ENCODE results near the gene RAB6B. TPM values are rescaled to one million over a fixed set of nuclear protein-coding genes. Genes with fewer than 3 reads are reported as not detected.

RAB6B gene
- total RNA-seq, 4 donors from 2014 or later, result 1.7 to 16.4 (median 3.4) TPM

GRCh38 chr3:133863911-133864310 is 31.8 kb downstream of the RAB6B start:
- no peak for ATAC-seq (ENCODE audit: low FRiP score)
- TF ChIP-seq, protein P1, sequence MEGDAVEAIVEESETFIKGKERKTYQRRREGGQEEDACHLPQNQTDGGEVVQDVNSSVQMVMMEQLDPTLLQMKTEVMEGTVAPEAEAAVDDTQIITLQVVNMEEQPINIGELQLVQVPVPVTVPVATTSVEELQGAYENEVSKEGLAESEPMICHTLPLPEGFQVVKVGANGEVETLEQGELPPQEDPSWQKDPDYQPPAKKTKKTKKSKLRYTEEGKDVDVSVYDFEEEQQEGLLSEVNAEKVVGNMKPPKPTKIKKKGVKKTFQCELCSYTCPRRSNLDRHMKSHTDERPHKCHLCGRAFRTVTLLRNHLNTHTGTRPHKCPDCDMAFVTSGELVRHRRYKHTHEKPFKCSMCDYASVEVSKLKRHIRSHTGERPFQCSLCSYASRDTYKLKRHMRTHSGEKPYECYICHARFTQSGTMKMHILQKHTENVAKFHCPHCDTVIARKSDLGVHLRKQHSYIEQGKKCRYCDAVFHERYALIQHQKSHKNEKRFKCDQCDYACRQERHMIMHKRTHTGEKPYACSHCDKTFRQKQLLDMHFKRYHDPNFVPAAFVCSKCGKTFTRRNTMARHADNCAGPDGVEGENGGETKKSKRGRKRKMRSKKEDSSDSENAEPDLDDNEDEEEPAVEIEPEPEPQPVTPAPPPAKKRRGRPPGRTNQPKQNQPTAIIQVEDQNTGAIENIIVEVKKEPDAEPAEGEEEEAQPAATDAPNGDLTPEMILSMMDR (IDR thresholded peaks at IDR 0.05), result no peak
- no peak for DNase-seq (ENCODE audit: low spot score)

DNA sequence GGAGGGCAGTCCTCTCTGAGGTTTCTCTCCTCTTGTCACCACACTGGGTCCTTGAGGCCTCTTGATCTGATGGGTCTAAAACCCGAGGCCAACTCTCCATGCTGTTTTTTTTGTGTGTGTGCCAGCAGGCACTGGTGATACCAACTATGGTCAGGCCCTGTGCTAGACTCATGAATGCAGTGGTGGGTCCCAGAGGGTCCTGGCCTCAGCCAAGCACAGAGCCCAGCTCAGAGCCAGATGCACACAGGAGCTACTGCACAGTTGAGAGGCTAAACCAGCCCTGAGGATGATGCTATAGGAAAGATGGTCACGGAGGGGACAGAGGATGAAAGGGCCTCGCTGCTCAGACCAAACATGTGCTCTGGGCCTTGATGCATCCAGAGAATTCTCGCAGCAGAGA is 33.5 kb downstream of the RAB6B start:
- TF ChIP-seq, protein P1 (IDR thresholded peaks at IDR 0.05), result no peak
- no peak for DNase-seq (ENCODE audit: low spot score)
- no peak for ATAC-seq (ENCODE audit: low FRiP score)

DNA sequence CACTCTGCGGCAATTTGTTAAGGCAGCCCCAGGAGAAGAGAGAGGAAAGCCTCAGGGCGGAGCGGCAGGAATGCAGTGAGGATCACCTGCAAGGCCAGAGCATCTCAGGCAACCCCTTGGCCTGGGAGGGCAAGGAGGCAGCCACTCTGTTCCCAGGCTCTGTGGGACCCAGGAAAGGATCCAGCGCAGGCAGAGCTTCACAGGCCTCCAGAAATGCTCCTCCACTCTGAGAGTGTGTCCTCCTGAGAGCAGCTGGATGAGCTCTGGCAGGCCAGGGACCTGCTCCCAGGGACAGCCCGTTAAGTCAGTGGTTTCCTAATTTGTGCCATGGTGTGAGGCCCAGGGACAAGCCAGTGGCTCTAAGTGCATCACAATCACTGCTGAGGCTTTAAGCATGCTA is 35.2 kb downstream of the RAB6B start:
- no peak for DNase-seq (ENCODE audit: low spot score)

DNA sequence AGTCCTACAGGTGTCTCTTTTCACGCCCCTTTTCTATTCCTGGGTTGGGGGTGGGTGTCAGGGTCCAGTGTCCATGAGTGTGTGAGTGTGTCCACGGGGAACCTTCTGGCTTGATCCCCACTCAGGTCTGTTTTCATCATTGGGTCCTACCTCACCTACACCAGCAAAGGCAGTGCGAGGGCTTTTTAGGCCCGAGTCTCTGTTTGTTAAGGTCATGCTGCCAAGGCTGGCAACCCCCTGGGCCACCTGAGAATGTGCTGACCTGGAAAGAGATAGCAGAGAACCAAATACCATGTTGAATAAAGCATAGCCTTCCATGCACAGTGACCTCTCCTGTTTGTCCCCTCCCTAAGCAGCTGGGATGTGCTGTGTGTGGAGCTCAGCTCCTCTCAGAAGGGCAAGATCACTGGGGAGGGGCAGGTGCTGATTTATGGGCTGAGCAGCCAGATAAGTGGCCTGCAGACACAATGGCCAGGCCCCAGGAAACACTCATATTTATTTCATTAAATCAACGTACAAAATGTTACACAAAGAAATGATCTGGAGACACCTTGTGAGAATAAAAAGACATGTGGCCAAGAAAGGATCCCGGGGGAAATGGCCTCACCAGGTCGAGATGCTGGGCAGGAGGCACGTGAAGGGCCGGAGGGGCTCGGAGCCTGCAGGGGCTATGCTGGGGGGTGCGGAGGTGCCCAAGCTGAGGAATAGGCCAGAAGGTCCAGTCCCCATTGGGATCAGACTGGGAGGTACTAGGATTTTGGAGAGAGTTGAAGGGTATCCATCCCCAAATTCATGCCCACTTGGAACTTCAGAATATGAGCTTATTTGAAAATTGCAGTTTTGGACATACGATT is 36.1 kb downstream of the RAB6B start:
- TF ChIP-seq, protein P1 (IDR thresholded peaks at IDR 0.05), result no peak
- ATAC-seq (ENCODE audit: low FRiP score) (no peak), DNase-seq (ENCODE audit: low spot score) (no peak)

More for the DNA sequence above, 35.2 kb downstream of the RAB6B start:
- TF ChIP-seq, protein P1 (IDR thresholded peaks at IDR 0.05), result no peak
- ATAC-seq (ENCODE audit: low FRiP score), result no peak

GRCh38 chr3:133857767-133858166 is 37.9 kb downstream of the RAB6B start:
- DNase-seq (ENCODE audit: low spot score) (no peak), ATAC-seq (ENCODE audit: low FRiP score) (no peak)

DNA sequence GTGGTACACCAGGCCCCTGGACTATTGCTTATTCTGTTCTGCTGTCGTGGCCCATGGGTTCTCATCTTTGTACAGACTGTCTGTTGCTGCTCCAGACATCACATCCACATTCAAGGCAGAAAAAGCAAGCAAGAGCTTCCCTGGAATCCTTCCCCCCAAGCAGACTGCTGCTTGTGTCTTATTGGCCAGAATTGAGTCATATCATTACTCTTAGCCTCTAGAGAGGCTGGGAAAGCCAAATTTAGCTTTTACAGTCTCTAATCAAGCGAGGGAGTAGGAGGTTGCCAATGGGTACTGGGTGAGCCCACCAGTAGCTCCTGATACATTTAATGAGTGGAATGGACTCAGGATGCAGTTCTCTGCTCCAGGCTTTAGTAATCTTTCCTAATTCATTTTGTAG is 39.4 kb downstream of the RAB6B start:
- ATAC-seq (ENCODE audit: low FRiP score) (no peak), DNase-seq (ENCODE audit: low spot score) (no peak)
- TF ChIP-seq, protein P1 (IDR thresholded peaks at IDR 0.05), result no peak

More at GRCh38 chr3:133857767-133858166, 37.9 kb downstream of the RAB6B start:
- TF ChIP-seq, protein P1 (IDR thresholded peaks at IDR 0.05), result no peak

DNA sequence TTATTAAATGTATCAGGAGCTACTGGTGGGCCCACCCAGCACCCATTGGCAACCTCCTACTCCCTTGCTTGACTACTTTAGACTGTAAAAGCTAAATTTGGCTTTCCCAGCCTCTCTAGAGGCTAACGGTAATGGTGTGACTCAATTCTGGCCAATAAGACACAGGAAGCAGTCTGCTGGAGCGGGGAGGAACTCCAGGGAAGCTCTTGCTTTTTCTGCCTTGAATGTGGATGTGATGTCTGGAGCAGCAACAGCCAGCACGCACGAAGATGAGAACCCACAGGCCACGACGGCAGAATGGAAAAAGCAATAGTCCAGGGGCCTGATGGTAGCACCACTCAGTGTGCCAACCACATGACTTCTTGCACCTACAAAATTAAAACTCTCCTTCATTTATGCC is 39.9 kb downstream of the RAB6B start:
- TF ChIP-seq, protein P1 (IDR thresholded peaks at IDR 0.05), result no peak
- ATAC-seq (ENCODE audit: low FRiP score), result no peak
- DNase-seq (ENCODE audit: low spot score), result no peak

Data from omental fat pad (tissue), 4 donors.